Measurements from ENCODE around the gene KY.

- TF ChIP-seq CREB1 (IDR thresholded peaks at IDR 0.05; ENCODE audit: low read depth) (no peak), CEBPB (IDR thresholded peaks at IDR 0.05) (no peak), REST (IDR thresholded peaks at IDR 0.05; ENCODE audit: low read depth) (no peak), RAD21 (IDR thresholded peaks at IDR 0.05; ENCODE audit: low read depth) (no peak), EP300 (IDR thresholded peaks at IDR 0.05; ENCODE audit: borderline replicate concordance) (no peak), MAX (IDR thresholded peaks at IDR 0.05) (no peak), YY1 (IDR thresholded peaks at IDR 0.05; ENCODE audit: low read depth) (no peak)
Measured at GRCh38 chr3:134681522-134681900, 30.7 kb upstream of the KY start.

Measured in Ishikawa (cell line).